Stimulated activated CD4-positive, alpha-beta T cell treated with anti-CD3 and anti-CD28 coated beads, Interleukin-15, amount 100 ng/mL, for 1 hour (primary cell): ENCODE results near the gene TDRD9.

Experiments used
- DNase-seq, 2 donors: peaks; one replicate each; pipeline ENCODE4 v3.0.0-alpha.2; 2020; ENCODE audit warnings: low read depth in 1 of 2, low spot score in 1 of 2

The TDRD9 gene

DNA sequence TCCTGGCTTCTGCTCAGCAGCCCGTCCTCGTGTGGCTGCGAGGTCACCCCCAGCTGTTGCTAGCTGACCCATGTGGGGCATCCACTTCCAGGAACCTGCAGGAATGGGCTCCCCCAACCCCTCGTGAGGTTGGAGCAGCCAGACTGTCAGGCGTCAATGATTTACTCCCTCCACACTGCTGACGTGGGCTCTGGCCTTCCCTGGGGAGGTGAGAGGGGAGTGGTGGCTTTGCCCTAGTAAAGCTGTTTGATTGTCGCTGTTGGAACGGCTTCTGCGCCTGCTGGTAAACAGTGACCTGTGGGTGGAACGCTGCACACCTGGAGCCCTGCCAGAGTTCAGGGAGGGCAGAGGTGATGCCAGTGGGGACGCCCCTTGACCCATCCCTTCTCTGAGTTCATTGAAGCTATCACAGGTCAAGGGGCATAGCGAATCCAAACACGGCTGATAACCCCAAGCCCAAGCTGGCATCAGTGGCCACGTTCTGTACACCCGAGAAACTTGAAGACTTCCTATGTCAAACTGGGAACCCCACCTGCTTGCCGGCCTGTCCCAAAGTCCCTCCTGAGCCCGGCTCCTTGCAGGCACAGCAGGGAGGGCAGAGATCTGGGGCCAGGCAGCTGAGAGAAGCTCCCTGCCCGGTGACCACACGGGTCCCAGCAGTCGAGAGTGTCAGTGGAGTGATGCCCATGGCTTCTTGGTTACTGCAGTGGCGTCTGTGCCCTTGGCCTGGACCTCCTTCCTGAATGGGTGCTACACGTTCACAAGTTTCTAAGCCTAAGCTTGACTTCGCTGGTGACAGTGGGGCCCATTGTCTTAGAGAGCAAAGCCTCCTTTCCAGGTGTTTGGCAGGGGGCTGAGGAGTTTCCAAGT lies 160.0 kb downstream of the TDRD9 start:
- no peak for DNase-seq

DNA sequence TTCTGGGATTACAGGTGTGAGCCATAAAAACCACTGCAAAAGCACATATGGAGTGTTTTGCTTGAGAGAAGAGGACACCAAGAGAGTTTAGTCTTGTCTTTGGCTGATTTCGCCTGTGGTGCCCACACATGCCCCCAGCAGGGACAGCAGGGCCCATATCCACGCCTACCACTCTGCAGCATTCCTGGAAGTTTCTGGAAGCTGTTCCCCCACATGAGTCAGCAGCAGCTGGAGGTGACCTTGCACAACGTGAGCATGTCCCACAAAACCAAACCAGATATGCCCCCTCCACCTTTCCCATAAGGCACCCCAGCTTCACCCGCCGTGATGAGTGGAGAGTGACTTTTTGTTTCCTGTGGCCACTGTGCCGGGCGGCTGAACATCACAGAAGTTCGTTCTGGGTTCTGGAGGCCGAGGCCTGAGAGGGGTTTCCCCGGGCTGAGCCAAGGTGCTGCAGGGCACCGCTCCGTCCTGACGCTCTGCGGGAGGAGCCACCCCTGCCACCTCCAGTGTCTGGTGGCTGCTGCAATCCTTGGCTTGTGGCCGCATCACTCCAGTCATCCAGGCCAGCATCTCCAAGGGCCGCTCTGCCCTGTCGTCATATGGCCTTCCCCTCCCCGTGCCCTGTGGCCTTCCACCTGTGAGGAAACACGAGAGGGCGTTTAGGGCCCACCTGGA lies 162.0 kb downstream of the TDRD9 start:
- DNase-seq = no peak

GRCh38 chr14:104091061-104091926 lies 163.0 kb downstream of the TDRD9 start:
- DNase-seq = no peak

DNA sequence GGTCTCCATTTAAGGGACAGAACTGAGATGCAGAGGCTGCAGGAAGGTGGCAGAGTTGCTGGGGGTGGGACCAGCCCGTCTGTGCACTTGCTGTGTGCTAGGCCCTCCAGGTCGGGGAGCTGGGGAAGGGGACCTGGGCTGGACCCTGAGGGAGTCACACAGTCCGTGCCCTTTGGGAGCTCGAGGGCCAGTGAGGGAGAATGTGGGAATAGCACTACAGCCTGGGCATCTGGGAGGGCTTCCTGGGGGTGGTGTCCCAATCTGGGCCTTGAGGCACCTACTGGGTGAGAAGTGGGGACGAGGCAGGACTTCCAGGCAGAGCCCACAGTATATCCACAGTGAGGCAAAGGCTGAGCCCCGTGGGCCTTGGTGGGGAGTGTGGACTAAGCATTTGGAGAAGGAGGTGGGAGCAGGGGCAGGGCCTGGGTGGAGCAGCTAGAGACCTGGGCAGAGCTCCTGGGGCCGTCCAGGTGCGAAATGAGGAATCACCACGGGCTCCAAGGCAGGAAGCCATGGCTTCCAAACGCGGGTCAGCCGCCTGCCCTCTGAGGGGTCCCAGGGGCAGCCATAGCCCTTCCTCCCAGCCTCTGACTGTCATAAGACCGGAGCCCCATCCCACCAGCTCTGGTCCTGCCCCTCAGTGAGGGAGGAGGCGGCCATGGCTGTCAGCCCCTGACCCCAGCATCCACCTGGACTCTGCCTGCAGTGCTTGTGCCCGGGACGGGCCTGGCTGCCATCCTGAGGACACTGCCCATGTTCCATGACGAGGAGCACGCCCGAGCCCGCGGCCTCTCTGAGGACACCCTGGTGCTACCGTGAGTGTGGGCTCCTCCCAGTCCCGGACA lies 163.9 kb downstream of the TDRD9 start:
- no peak for DNase-seq

DNA sequence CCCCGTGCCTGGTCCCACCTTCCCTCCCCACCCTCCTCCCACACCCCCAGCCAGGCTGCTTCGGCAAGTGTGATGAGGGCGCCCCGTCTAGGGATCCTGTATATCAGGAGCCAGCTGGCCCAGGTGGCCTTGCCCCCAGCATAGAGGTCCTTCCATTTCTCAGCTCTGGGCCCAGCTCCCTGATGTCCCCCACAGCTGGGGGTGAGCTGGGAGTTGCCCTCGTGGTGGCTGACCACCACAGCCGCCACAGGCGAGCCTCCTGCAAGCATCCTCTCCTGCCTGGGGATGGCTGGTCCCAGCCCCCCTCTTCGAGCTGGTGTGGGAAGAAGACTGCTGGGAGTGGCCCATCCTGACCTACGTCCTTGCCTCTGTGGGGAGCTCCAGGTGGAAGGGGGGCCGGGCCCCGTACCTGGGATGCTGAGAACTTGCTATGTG lies 164.7 kb downstream of the TDRD9 start:
- no peak for DNase-seq

DNA sequence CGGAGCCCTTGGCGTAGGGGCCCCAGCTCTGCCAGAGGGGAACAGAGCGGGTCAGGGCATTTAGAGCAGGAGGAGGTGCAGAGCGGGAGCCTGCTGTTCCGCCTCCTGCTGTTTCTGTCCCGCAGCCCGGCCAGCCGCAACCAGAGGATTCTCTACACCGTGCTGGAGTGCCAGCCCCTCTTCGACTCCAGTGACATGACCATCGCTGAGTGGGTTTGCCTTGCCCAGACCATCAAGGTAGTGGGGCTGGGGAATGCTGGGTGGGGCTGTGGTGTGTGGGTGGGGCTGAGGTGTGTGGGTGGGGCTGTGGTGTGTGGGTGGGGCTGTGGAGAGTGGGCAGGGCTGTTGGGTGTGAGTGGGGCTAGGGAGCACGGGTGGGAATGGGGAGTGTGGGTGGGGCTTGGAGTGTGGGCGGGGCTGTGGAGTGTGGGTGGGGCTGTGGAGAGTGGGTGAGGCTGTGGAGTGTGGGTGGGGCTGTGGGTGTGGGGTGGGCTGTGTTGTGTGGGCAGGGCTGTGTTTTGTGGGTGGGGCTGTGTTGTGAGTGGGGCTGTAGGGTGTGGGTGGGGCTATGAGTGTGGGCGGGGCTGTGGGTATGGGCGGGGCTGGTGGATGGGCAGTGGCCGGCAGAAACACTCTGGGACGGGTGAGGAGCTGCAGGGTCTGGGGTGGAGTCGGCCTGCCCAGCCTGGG lies 165.3 kb downstream of the TDRD9 start:
- no peak for DNase-seq

- no peak for DNase-seq
Measured at GRCh38 chr14:104094056-104094708, 165.9 kb downstream of the TDRD9 start.

DNA sequence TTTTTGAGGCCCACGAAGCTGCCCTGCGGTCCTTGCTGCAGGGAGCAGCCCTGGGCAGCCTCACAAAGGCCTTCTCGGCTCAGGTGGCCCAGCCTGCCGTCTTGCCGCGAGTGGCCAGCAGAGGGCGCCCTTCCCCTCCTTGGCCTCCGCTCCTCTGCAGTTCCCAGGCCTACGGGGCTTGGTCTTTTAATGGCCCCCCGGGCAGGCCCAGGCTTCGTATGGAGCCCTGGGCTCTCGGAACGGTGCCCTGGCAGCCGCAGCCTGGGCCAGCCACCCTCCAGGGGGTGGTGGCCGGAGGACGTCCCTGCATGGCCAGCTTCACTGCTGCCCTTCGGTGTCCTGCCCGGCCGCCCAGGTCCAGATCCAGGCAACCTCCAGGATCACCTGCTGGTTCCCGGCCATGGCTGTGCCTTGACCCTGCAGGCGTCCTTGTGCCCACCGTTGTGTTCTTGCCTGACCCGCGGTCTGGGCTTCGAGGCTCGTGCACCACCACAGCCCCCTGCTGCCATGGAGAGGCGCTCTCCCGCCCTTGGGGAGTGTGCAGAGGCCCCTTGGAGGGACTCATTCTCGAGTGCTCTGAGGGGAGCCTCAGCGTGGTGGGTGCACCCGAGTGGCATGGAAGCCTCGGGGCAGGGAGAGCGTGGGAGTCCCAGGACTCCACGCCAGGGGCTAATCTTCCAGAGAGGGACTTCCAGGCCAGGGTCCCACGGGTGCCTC lies 166.6 kb downstream of the TDRD9 start:
- peak; percentile 46 to 65 for DNase-seq

GRCh38 chr14:104095426-104096310 lies 167.4 kb downstream of the TDRD9 start:
- DNase-seq = no peak

GRCh38 chr14:104096318-104096717 lies 168.1 kb downstream of the TDRD9 start:
- DNase-seq = no peak

- no peak for DNase-seq
Measured at GRCh38 chr14:104096751-104097700, 168.8 kb downstream of the TDRD9 start.

DNA sequence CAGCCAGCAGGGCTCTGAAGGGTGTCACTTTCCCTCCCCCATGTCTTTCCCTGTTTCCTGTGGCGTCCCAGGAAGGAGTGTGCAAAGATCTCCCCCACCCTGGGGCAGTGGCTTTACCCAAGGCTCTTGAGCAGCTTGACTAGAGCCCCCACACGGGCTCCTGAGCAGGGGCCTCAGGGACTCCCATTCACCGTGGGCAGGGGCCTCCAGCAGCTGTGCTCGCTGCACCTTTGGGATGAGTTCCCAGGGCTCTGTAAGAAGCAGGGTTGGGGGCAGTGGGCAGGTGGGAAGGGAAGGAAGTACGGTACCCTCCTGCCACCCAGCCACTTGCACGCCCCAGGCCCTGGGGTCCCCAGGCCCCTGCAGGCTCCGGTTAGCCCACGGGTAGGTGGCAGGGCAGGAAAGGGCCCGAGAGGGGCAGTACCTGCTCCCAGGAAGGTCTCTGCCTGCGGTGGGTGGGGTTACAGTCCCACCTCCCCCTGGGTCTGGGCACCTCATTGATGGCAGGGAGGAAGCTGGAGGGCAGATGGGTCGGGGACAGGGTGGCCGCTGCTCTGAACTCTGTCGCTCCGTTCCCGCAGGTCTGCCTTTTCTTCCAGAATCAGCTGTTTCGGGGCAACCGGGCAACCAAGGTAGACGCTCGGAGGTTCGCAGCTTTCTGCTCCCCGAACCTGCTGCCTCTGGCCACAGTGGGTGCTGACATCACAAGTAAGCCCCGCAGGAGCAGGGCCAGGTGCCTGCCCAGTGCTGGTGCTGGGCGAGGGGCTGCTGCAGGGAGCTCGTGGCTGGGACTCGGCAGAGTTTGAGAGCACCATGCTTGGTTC lies 170.2 kb downstream of the TDRD9 start:
- DNase-seq = no peak

DNA sequence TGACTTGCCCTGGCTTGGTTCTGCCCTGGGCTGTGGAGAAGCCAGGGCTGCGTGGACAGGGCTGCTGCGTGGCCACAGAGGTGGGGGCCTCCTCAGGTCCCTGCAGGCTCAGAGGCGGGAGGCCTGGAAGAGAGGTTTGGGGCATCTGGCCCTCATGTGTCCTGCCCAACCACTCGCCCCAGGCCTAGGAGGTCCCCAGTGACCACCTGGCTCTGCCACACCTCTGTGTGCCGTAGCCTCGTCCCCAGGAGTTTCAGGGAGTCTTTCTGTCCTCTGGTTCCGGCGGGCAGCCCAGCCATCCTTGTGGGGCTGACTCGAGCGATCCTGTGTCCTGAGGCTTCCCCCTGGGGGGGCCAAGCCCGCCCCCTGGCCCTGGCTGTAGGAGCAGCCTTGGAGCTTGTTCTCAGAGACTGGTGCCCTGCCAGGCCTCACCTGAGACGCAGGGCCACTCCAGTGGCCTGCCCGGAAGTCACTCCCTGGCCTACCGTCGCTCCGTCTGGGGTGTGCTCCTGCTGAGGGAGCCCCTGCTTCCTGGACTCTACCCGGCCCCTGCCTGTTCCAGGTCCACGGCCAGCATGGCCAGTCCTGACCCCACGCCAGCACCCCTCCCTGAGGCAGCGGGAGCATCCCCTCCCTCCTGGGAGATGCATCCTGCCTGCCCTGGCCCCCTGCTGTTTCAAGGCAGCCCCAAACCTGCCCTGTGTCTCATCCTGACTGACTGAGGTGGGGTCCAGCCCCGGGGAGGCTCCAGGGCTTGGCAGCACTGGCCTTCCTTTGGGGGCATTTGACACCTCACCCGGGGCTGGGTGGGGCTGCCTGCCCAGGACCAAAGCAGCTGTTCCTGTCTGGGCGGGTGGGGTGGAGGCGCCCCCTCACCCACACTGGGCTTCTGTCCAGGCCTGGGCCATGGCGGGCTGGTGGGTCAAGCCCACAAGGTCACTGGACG lies 171.1 kb downstream of the TDRD9 start:
- DNase-seq = no peak

GRCh38 chr14:104100171-104101085 lies 172.2 kb downstream of the TDRD9 start:
- DNase-seq = no peak
